Islet of Langerhans (tissue), 1 donor: Measurements from ENCODE around the gene SIRT6.
"Not testable (repeated sequence)": the region's sequence is repeated elsewhere in the genome, so short reads cannot be mapped to it uniquely, and the experiment has no call there.

ENCODE experiments used
- FAIRE-seq: peaks from one replicate; lab custom pipeline; 2011; peaks lifted over from hg19 to GRCh38; lab: Jason Lieb, UNC

Gene SIRT6

GRCh38 chr19:4199699-4200293 lies 17.4 kb upstream of the SIRT6 start:
- no peak for FAIRE-seq

- no peak for FAIRE-seq
These were observed 16.2 kb upstream of the SIRT6 start for GRCh38 chr19:4198467-4199126.

- no peak for FAIRE-seq
These were observed 15.5 kb upstream of the SIRT6 start for GRCh38 chr19:4197625-4198466.

GRCh38 chr19:4197228-4197624 lies 14.9 kb upstream of the SIRT6 start:
- FAIRE-seq, result no peak

GRCh38 chr19:4196587-4197148 lies 14.3 kb upstream of the SIRT6 start:
- no peak for FAIRE-seq

- FAIRE-seq, result no peak
These were observed 13.6 kb upstream of the SIRT6 start for GRCh38 chr19:4196009-4196408.

- FAIRE-seq, result no peak
These were observed 12.0 kb upstream of the SIRT6 start for GRCh38 chr19:4194353-4194752.

- FAIRE-seq, result not testable (repeated sequence)
These were observed 10.2 kb upstream of the SIRT6 start for GRCh38 chr19:4192537-4192936.

- no peak for FAIRE-seq
These were observed 7.3 kb upstream of the SIRT6 start for GRCh38 chr19:4189641-4190040.

- FAIRE-seq, result no peak
These were observed 5.2 kb upstream of the SIRT6 start for GRCh38 chr19:4187313-4188122.

GRCh38 chr19:4186087-4186993 lies 4.0 kb upstream of the SIRT6 start:
- FAIRE-seq, result no peak

- no peak for FAIRE-seq
These were observed 3.2 kb upstream of the SIRT6 start for GRCh38 chr19:4185413-4186086.

- FAIRE-seq, result no peak
These were observed 2.5 kb upstream of the SIRT6 start for GRCh38 chr19:4184718-4185352.

GRCh38 chr19:4183967-4184717 lies 1.8 kb upstream of the SIRT6 start:
- FAIRE-seq, result no peak

GRCh38 chr19:4181053-4181508 lies 1.3 kb downstream of the SIRT6 start:
- FAIRE-seq, result no peak

GRCh38 chr19:4178990-4179389 lies 3.4 kb downstream of the SIRT6 start:
- no peak for FAIRE-seq

- FAIRE-seq, result no peak
These were observed 5.2 kb downstream of the SIRT6 start for GRCh38 chr19:4177146-4177545.

- FAIRE-seq, result no peak
These were observed 6.8 kb downstream of the SIRT6 start for GRCh38 chr19:4175669-4175931.

- no peak for FAIRE-seq
These were observed 7.3 kb downstream of the SIRT6 start for GRCh38 chr19:4174895-4175668.
